ENCODE results near the gene IFITM1. TPM values are rescaled to one million over a fixed set of nuclear protein-coding genes. Genes with fewer than 3 reads are reported as not detected.
A peak's percentile ranks its signal among the peaks of the same experiment; 100 is the strongest.

Gene IFITM1
- total and polyA plus RNA-seq, 10 donors: 314 to 670 (median 496) TPM

DNA sequence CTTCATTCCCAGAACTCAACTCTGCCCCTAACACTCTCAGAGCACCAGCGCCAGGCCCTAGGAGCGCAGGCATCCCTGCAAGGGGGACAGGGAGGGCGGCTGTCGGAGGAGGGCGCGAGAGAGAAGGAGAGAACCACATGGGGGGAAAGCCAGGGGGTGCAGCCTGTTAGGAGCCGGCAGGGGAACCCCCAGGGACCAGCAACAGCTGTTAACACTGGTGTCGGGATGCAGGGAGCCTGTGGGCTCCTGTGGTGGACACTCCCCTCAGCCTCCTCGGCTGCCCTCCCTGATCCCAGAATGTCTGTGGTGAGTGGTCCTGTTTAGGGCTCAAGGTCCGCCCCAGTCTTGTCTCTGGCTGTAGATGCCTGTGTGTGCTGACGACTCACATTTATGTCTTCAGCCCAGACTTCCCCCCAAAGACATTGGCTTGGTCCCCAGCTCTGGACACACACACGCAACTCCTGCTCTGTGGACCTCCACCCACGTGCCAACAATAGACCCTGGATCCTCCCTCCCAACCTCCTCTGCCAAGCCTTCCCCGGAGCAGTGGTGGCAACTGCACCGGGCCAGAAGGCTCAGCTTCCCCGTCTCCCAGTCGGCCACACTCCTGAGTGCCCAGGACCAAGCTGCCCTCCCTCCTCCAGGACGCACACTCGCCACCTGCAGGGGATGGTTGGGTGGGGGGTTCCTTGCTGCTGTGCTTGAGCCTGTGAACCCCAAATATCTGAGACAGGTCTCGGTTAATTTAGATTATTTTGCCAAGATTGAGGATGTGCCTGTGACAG is 13.7 kb upstream of the IFITM1 start:
- Histone ChIP-seq H3K4me1 (peaks cover 0 to 72% (median 29%) of the 10 kb centered on the region in 6 donors), H3K27me3 (replicated peaks in 1 of 7) (peaks cover 0 to 34% (median 8%) of the 10 kb centered on the region in 7 donors)
- 24 to 44% (median 37%) methylated on average over 20 of the region's 20 CpGs for WGBS, 5 donors

GRCh38 chr11:303363-303762 is 10.5 kb upstream of the IFITM1 start:
- intact Hi-C loops (cut with DNase I; ENCODE audit: low total_unique reads): no loop called here
- Histone ChIP-seq H3K27ac (peak overlapping the region in 2 of 8 donors; percentile 11 to 18), H3K4me3 (no peak overlapping the region), H3K9me3 (no peaks in the 10 kb centered on the region), H3K4me1 (peaks cover 7 to 81% (median 42%) of the 10 kb centered on the region in 6 donors), H3K36me3 (no peaks in the 10 kb centered on the region), H3K27me3 (replicated peaks in 1 of 7) (peaks cover 0 to 22% (median 8%) of the 10 kb centered on the region in 7 donors)
- DNase-seq: peak; percentile 79
- 54 to 68% (median 64%) methylated on average over 12 of the region's 12 CpGs for WGBS, 5 donors
- no peak for TF ChIP-seq CTCF (IDR thresholded peaks at IDR 0.05 in 8 of 11, conservative IDR thresholded peaks at IDR 0.05 in 3 of 11)
- no peak for TF ChIP-seq POLR2A (IDR thresholded peaks at IDR 0.05)
- TF ChIP-seq POLR2AphosphoS5 (IDR thresholded peaks at IDR 0.05): no peak

More for the DNA sequence above, 13.7 kb upstream of the IFITM1 start:
- intact Hi-C loops (cut with DNase I; ENCODE audit: low total_unique reads): no loop called here
- no peak overlapping the region for H3K27ac ChIP-seq
- DNase-seq: peak; percentile 73
- no peaks in the 10 kb centered on the region for H3K9me3 ChIP-seq
- no peak for TF ChIP-seq POLR2A (IDR thresholded peaks at IDR 0.05)
- TF ChIP-seq CTCF (IDR thresholded peaks at IDR 0.05 in 8 of 11, conservative IDR thresholded peaks at IDR 0.05 in 3 of 11): peak in 1 of 11 experiments; percentile 38
- peak; percentile 7 to 49 (median 18) for TF ChIP-seq POLR2AphosphoS5 (IDR thresholded peaks at IDR 0.05)
- H3K36me3 ChIP-seq: peaks cover 0 to 9% (median 2%) of the 10 kb centered on the region in 6 donors
- no peak overlapping the region for H3K4me3 ChIP-seq

DNA sequence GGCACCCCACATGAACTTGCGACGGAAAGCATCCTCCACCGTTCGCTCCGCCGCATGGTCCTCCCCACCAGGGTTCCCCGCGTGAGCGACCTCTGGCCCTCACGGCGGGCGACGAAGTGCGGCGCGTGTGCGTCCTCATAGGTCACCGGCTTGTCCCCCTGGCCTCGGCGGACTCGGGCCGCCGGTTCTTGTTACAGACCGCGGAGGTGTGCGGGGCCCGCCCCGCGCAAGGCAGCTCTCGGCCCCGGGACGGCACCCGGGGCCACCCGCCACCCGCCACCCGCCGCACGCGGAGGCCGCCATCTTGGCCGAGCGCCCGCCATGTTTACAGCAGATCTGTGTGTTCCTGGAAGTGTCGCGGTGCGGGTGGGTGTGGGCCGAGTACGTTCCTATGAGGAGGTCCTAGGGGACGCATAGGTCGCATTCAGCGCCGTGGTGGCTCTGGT is 9.8 kb upstream of the IFITM1 start:
- H3K36me3 ChIP-seq: peaks cover 0 to 1% (median 0%) of the 10 kb centered on the region in 6 donors
- H3K27me3 ChIP-seq (replicated peaks in 1 of 7): peaks cover 0 to 14% (median 8%) of the 10 kb centered on the region in 7 donors
- peak; percentile 84 for DNase-seq
- peak overlapping the region in 3 of 8 donors; percentile 11 to 97 (median 18) for H3K27ac ChIP-seq
- H3K9me3 ChIP-seq: no peaks in the 10 kb centered on the region
- H3K4me3 ChIP-seq: no peak overlapping the region
- intact Hi-C loops (cut with DNase I; ENCODE audit: low total_unique reads): no loop called here
- no peak for TF ChIP-seq POLR2A (IDR thresholded peaks at IDR 0.05)
- no peak for TF ChIP-seq CTCF (IDR thresholded peaks at IDR 0.05 in 8 of 11, conservative IDR thresholded peaks at IDR 0.05 in 3 of 11)
- no peak for TF ChIP-seq POLR2AphosphoS5 (IDR thresholded peaks at IDR 0.05)
- WGBS, 5 donors: 82 to 96% (median 85%) methylated on average over 33 to 52 of the region's 52 CpGs
- peaks cover 7 to 78% (median 41%) of the 10 kb centered on the region in 6 donors for H3K4me1 ChIP-seq
